ENCODE results near the gene PAFAH1B2.

The PAFAH1B2 gene

GRCh38 chr11:117191680-117192400 is 47.8 kb downstream of the PAFAH1B2 start:
- no peak for DNase-seq

DNA sequence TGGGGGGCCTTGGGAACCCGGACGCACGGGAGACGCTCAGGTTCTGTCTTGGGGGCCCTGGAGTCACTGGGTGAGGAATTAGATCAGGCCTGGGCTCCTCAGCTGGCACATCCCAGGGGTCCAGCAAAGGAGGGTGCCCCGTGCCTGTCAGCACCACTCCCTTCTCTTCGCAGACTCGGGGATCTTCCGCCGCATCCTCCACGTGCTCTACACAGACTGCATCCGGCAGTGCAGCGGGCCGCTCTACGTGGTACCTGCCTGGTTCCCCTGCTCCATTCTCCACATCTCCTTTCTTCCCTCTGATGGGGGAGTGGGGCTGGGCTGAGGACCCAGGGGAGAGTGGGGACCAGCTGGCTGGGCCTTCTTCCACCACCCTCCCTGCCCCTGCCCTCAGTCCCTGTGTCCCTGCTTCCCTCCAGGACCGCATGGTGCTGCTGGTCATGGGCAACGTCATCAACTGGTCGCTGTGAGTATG is 48.4 kb downstream of the PAFAH1B2 start:
- no peak for DNase-seq

DNA sequence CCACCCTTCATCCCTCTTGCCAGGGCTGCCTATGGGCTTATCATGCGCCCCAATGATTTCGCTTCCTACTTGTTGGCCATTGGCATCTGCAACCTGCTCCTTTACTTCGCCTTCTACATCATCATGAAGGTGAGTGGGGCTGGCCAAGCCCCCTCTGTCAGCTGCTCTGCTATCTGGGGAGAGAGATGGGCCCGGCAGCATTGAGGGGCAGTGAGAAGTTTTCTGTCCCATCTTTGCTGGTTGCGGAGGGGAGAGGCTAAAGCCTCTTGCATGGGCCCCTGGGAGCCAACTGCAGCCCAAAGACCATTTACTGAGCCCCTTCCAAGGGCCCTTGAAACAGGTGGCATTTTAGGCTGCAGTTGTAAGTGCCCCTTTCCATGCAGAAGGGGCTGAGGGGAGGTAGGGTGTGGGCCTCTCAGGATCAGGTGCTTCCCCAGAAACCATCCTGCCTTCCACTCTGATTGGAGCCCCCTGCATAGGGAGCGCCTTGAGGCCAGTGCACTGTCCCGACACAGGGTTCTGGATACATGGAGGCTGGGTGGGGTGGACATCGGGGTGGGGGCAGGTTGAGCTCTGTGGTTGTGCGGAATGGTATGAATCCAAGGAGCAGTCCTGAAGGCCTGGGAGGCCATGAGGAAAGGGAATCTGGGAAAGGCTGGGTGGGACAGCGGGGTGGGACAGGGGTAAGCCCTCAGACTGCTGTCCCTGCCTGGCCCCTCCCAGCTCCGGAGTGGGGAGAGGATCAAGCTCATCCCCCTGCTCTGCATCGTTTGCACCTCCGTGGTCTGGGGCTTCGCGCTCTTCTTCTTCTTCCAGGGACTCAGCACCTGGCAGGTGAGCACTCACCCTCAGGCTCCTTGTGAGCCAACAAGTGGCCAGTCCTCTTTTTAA is 49.3 kb downstream of the PAFAH1B2 start:
- no peak for DNase-seq

DNA sequence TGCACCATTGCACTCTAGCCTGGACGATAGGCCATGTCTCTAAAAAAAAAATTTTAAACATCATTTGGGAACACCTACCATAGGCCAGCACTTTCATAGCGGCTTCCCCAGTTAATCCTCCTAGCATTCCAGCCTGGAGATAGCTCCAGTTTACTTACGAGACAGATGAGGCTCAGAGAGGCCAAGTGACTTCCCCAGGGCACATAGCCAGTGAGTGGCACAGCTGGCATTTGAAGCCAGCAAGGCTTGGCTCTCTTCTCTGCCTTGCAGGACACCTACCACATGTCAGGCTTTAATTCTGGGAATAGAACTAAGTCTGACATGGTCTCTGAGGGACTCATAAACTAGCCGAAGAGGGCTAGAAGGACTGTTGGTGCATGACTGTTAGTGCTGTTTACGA is 50.2 kb downstream of the PAFAH1B2 start:
- DNase-seq: no peak

- DNase-seq: no peak
These were observed 51.2 kb downstream of the PAFAH1B2 start for GRCh38 chr11:117195258-117195657.

DNA sequence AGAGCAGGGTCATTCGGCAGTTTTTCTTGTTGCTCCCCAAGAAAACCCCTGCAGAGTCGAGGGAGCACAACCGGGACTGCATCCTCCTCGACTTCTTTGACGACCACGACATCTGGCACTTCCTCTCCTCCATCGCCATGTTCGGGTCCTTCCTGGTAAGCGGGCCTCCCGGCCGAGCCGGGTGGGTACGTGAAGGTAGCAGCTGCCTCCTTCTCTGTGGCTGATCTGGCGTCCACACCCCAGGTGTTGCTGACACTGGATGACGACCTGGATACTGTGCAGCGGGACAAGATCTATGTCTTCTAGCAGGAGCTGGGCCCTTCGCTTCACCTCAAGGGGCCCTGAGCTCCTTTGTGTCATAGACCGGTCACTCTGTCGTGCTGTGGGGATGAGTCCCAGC is 51.7 kb downstream of the PAFAH1B2 start:
- DNase-seq: no peak

- no peak for DNase-seq
These were observed 52.9 kb downstream of the PAFAH1B2 start for GRCh38 chr11:117197006-117197405.

- DNase-seq: no peak
These were observed 53.7 kb downstream of the PAFAH1B2 start for GRCh38 chr11:117197516-117198456.

DNA sequence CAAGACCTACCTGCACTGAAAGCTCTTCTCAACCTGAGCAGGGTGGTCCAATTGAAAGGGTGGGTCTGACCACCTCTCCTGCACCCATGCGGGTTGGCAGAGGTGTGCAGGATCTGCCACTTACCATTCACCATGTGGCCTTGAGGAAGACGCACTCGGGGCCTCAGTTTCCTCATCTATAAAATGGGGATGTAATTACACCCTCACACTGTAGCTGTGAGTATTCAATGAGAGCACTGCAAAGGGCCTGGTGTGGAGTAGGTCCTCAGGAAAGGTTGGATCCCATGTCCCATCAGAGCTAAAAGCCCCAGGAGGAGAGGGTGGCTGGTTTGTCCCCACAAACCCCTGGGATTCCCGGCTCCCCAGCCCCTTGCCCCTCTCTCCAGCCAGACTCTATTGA is 54.5 kb downstream of the PAFAH1B2 start:
- no peak for DNase-seq

DNA sequence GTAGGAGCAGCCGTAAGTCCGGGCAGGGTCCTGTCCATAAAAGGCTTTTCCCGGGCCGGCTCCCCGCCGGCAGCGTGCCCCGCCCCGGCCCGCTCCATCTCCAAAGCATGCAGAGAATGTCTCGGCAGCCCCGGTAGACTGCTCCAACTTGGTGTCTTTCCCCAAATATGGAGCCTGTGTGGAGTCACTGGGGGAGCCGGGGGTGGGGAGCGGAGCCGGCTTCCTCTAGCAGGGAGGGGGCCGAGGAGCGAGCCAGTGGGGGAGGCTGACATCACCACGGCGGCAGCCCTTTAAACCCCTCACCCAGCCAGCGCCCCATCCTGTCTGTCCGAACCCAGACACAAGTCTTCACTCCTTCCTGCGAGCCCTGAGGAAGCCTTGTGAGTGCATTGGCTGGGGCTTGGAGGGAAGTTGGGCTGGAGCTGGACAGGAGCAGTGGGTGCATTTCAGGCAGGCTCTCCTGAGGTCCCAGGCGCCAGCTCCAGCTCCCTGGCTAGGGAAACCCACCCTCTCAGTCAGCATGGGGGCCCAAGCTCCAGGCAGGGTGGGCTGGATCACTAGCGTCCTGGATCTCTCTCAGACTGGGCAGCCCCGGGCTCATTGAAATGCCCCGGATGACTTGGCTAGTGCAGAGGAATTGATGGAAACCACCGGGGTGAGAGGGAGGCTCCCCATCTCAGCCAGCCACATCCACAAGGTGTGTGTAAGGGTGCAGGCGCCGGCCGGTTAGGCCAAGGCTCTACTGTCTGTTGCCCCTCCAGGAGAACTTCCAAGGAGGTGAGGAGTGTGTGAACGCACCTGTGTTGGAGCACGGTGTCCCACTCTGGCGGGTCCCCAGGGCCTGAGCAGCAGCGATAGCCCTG is 55.2 kb downstream of the PAFAH1B2 start, which contains the start of gene TAGLN:
Gene TAGLN (plus strand): TSS at position 318 of the 863 bp plus-strand sequence. CDS start 3,644 bp downstream, outside the sequence.
- DNase-seq: no peak

DNA sequence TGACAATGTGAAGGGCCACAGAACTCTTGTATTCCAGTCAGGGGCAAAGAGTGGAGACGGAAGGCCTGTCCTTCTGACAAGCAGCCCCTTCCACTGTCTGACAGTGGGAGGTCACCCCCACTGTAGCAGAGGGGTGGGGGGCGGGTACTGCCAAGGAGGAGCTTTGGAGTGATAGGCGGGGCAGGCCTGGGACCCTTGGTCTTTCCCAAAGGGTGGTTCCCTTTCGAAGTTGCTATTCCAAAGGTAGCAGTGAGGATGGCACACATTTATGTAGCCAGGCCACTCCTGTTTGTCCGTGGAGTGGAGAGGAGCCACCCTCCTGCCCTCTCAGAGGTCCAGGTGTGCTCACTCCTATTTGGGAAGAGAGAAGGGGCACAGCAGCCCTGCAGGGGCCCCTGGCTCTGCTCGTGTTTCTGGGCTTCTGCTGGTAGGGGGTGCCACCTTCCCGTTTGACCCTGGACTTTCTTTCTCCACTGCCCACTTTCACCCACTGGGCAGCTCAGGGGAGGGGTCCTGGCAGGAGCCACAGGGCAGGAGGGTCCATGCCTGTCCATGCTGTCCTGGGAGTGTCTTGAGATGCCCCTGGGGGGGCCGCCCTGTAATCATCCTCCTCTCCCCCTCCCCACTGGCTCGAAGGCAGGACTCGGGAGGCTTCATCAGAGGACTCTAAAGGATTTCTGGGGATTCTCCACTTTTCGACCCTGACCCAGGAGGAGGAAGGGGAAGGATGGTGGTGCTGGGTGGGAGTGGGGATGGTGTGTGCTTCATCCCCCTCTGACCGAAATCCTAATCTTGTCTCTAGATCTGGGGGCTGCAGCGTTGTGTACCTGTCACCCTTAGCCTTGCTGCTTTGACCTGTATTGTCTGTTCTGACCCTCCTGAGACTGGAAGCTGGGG is 56.1 kb downstream of the PAFAH1B2 start:
- no peak for DNase-seq

DNA sequence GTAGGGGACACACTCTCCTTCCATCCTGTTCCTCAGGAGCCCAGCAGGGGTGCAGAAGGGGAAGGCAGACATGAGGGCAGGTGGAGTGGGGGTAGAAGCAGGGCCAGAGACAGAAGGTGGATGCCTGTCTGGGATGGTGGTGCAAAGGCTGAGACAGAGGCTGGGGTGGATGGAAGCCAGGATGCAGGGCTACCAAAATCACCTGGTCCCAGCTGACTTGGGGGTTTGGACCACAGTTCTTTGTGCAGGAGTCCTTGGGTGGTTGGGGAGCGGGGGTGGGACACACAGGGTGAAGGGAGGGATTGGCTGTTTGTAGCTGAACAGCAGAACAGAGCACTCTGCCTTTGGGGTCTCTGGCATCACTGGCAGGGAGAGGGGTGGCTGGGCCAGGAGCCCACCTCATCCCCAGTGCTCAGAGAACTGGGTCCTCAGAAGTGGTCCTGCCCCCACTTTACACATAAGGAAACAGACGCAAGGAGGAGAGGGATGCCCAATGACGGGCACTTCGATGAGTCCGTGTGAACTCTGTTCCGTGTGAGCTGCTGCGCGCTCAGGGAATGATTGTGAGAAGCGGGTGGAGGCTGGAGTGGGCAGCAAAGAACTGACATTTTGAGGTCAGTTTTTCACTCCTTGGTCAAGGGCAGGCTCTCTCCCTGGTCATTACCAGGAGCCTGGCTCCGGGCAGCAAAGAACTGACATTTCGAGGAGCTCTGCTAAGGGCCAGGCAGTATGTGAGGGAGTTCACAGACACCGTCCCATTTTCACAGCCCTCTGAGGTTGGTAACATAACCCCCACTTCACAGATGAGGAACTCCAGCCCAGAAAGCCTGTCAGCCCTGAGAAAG is 56.9 kb downstream of the PAFAH1B2 start:
- no peak for DNase-seq

DNA sequence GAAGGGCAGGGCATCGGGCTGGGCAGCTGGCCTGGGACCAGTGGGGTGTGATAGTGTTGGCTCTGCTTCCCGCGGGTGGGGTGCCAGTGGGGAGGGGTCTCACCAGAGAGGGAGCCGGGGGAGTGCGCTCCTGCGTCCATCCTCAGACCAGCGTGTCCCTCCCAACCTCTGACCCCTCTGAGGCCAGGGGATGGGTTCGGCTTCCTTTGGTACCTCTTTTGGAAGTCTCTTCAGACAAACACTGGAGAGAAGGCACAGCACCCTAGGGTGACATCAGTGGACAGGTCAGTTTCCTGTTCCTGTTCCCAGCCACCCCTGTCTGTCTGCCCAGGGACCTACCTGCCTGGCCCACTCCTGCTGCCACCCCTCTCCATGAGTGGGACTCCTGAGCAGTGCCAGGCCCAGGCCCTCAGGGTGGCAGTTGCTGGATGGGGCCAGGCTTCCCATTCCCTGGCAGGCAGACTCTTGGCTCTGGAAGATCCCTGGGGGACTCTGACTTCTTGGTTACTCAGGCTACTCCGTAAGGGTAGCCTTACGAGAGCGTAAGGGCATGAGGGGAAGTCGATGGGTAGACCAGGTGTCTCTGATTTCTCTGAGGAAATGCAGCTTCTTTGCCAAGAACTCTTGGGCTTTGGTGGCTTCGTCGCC is 57.7 kb downstream of the PAFAH1B2 start:
- no peak for DNase-seq

GRCh38 chr11:117202386-117203068 is 58.4 kb downstream of the PAFAH1B2 start:
- DNase-seq: no peak

- DNase-seq: no peak
These were observed 59.0 kb downstream of the PAFAH1B2 start for GRCh38 chr11:117203069-117203407.

DNA sequence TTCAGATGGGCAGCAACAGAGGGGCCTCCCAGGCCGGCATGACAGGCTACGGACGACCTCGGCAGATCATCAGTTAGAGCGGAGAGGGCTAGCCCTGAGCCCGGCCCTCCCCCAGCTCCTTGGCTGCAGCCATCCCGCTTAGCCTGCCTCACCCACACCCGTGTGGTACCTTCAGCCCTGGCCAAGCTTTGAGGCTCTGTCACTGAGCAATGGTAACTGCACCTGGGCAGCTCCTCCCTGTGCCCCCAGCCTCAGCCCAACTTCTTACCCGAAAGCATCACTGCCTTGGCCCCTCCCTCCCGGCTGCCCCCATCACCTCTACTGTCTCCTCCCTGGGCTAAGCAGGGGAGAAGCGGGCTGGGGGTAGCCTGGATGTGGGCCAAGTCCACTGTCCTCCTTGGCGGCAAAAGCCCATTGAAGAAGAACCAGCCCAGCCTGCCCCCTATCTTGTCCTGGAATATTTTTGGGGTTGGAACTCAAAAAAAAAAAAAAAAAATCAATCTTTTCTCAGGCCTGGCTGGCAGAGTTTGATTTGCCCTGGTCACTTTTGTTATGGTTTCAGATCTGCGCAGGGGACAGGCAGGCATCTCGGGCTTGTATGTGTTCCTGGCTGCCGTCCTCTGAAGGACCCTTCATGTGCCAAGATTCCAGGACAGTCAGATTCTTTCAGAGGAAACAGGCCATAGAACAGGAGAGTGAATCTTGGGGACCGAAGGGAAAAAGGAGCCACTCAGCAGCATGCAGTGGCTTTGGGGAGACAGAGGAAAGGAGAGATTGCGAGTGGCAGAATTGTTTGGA is 60.4 kb downstream of the PAFAH1B2 start:
- DNase-seq: no peak

DNA sequence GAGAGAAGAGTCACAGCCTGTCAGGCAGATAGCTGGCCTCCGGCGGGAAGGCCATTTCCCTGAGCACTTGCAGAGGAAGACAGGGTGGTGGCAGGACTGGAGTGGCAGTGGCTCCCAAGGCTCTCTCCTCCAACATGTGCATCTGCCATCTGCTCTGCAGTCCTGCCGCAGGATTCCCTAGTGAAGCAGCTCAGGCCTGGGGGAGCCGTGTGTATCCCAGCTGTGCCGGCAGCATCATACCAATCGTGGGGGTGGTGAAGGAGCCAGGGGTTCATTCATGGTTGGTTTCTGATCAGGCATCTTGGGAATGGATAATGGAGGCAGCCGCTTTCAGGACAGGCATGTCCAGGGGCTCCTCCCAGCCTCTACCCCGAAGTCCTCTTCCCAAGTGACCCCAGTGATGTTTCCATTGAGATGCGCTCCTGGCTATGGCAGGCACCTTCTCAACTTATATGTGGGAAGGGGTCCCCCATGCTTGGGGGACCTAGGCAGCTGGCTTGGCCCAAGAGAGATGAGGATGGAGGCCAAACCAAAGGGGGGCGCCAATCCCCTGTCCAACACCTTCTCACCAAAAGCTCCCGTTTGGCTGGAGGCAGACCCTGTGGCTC is 61.2 kb downstream of the PAFAH1B2 start:
- DNase-seq: no peak
